ENCODE data around the gene NPTX1. TPM values are rescaled to one million over a fixed set of nuclear protein-coding genes. Genes with fewer than 3 reads are reported as not detected.

The NPTX1 gene
- total RNA-seq, 1 donor from 2014 or later = 23.4 TPM

GRCh38 chr17:80457236-80457856 is 19.1 kb downstream of the NPTX1 start:
- Mint-ChIP-seq H3K4me3 (peak overlapping the region; percentile 20), H3K27me3 (ENCODE audit: insufficient read depth) (peaks cover 16% of the 10 kb centered on the region), H3K36me3 (ENCODE audit: low read depth) (no peaks in the 10 kb centered on the region), H3K9me3 (no peaks in the 10 kb centered on the region), H3K4me1 (ENCODE audit: low read depth) (peaks cover 45% of the 10 kb centered on the region), H3K27ac (no peak overlapping the region)
- DNase-seq (ENCODE audit: low spot score) = no peak
- intact Hi-C loops (cut with micrococcal nuclease) = no loop called here

DNA sequence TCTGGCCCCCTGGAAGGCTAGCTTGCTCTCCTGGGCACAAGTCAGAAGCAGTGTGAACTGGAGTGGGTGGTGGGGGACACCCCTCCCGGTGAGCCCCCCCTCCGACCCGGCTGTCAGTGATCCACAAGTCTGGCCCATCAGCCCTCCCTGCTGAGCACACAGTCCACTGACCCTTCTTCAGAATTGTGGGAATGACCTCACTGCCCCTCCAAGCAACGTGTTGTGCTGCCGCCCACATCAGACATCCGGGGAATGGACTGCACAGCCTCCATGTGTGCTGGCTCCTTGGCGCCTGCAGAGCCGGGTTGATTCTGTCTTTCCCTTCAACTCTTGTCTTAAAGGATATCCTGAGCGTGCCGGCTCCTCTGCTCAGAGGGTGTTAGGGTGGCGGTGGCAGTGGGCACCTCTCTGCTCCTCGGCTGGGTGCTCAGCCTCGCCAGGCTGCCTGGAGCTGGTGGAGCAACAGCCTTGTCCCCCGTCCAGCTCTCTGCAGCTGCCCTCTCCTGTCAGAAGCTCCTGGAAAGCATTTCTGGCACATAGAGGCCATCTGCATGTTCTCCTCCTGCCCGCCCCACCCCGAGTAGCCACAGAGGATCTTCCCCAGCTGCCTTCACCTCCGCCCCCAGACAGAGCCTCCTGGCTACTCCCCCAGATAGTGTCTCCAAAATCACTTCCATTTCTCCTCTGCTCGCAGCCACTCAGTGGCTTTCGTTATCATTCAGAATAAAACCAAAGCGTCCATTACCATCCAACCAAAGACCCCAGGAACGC is 19.8 kb downstream of the NPTX1 start:
- peaks cover 13% of the 10 kb centered on the region for H3K27me3 Mint-ChIP-seq (ENCODE audit: insufficient read depth)
- H3K4me3 Mint-ChIP-seq = peak overlapping the region; percentile 93
- H3K9me3 Mint-ChIP-seq = no peaks in the 10 kb centered on the region
- no peak for DNase-seq (ENCODE audit: low spot score)
- peak overlapping the region; percentile 29 for H3K27ac Mint-ChIP-seq
- intact Hi-C loops (cut with micrococcal nuclease) = no loop called here
- H3K36me3 Mint-ChIP-seq (ENCODE audit: low read depth) = no peaks in the 10 kb centered on the region
- peaks cover 45% of the 10 kb centered on the region for H3K4me1 Mint-ChIP-seq (ENCODE audit: low read depth)

DNA sequence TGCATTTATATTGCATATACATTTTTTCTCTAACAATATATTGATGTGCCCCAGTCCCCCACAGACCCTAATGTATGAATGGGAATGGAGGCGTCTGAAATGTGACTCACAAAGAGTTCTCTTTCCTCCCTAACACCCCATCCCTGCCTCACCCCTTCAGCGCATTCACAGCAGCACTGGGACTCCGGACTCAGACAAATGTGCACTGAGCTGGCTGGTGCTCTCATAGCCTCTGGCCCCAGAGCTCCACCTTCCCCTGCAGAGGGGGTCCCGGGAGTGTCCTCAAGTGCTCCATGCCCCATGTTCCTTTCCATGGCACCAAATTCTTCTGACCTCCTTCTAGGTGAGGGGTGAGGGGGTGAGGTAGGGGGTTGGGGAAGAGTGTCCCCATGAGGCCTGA is 20.6 kb downstream of the NPTX1 start:
- no peak for DNase-seq (ENCODE audit: low spot score)
- Mint-ChIP-seq H3K27me3 (ENCODE audit: insufficient read depth) (peaks cover 8% of the 10 kb centered on the region), H3K4me1 (ENCODE audit: low read depth) (peaks cover 45% of the 10 kb centered on the region), H3K36me3 (ENCODE audit: low read depth) (no peaks in the 10 kb centered on the region), H3K27ac (peak overlapping the region; percentile 82), H3K9me3 (no peaks in the 10 kb centered on the region), H3K4me3 (peak overlapping the region; percentile 93)
- intact Hi-C loops (cut with micrococcal nuclease) = loop anchor here (1.0 to 2.0 kb wide), 5 partner anchors 19 to 580 kb away; partner anchors contain the start of genes BAIAP2 and RPTOR

DNA sequence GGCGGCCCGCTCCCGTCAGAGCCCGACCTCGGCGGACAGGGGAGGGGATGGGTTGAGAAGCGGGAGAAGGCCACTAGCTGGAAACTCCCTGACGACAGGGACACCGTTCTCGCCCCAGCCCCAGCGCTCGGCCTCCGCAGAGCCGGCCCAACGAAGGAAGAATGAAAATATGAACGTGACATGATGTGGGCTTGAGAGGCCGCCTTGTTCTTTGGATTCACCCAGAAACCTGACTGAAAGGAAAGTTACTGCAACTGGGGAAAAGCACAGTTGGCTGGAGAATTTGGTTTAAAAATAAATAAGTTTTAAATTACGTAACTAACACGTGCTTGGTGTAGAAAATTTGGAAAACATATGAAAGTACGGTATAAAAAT is 21.1 kb downstream of the NPTX1 start:
- Mint-ChIP-seq H3K27me3 (ENCODE audit: insufficient read depth) (peaks cover 4% of the 10 kb centered on the region), H3K36me3 (ENCODE audit: low read depth) (no peaks in the 10 kb centered on the region), H3K9me3 (no peaks in the 10 kb centered on the region), H3K4me1 (ENCODE audit: low read depth) (peaks cover 45% of the 10 kb centered on the region), H3K27ac (peak overlapping the region; percentile 95), H3K4me3 (peak overlapping the region; percentile 93)
- DNase-seq (ENCODE audit: low spot score) = peak; percentile 50
- intact Hi-C loops (cut with micrococcal nuclease) = loop anchor here (1.0 to 2.0 kb wide), 5 partner anchors 19 to 580 kb away; partner anchors contain the start of genes BAIAP2 and RPTOR

- Mint-ChIP-seq H3K9me3 (no peaks in the 10 kb centered on the region), H3K4me1 (ENCODE audit: low read depth) (peaks cover 45% of the 10 kb centered on the region), H3K36me3 (ENCODE audit: low read depth) (no peaks in the 10 kb centered on the region), H3K4me3 (peak overlapping the region; percentile 93), H3K27me3 (ENCODE audit: insufficient read depth) (peaks cover 4% of the 10 kb centered on the region), H3K27ac (peak overlapping the region; percentile 95)
- intact Hi-C loops (cut with micrococcal nuclease) = loop anchor here (1.0 to 2.0 kb wide), 6 partner anchors 20 to 581 kb away; partner anchors contain the start of genes BAIAP2, ENDOV and RPTOR
- peak; percentile 96 for DNase-seq (ENCODE audit: low spot score)
Observed at GRCh38 chr17:80454557-80455335, 21.7 kb downstream of the NPTX1 start.

DNA sequence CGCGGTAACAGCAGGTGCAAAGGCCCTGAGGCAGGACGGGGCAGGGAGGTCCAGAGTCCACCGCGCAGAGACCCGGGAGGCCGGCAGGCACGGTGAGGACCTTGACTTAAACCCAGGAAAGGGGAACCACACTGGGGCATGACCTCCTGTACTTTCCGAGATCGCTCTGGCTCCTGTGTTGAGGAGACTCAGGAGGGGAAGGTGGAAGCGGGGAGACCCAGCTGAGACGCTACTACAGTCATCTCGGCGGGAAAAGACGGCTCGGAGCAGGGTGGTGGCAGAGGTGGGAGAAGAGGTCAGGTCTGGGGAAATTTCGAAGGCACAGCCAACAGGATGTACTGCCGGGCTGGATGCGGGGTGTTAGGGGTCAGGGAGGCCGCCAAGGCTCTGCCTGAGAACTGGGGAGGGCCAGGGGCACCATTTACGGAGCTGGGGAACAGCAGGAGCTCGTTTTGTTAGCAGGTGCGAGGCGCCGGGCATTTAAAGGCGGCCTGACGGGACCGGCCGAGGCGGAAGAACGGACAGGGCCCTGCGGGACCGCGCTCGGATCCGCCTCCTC is 22.3 kb downstream of the NPTX1 start:
- H3K9me3 Mint-ChIP-seq = no peaks in the 10 kb centered on the region
- peak overlapping the region; percentile 99 for H3K27ac Mint-ChIP-seq
- H3K27me3 Mint-ChIP-seq (ENCODE audit: insufficient read depth) = peaks cover 4% of the 10 kb centered on the region
- no peaks in the 10 kb centered on the region for H3K36me3 Mint-ChIP-seq (ENCODE audit: low read depth)
- peak overlapping the region; percentile 96 for H3K4me3 Mint-ChIP-seq
- DNase-seq (ENCODE audit: low spot score) = no peak
- intact Hi-C loops (cut with micrococcal nuclease) = loop anchor here (1.0 to 2.0 kb wide), 4 partner anchors 21 to 445 kb away; partner anchors contain the start of genes ENDOV and RPTOR
- H3K4me1 Mint-ChIP-seq (ENCODE audit: low read depth) = peaks cover 45% of the 10 kb centered on the region

DNA sequence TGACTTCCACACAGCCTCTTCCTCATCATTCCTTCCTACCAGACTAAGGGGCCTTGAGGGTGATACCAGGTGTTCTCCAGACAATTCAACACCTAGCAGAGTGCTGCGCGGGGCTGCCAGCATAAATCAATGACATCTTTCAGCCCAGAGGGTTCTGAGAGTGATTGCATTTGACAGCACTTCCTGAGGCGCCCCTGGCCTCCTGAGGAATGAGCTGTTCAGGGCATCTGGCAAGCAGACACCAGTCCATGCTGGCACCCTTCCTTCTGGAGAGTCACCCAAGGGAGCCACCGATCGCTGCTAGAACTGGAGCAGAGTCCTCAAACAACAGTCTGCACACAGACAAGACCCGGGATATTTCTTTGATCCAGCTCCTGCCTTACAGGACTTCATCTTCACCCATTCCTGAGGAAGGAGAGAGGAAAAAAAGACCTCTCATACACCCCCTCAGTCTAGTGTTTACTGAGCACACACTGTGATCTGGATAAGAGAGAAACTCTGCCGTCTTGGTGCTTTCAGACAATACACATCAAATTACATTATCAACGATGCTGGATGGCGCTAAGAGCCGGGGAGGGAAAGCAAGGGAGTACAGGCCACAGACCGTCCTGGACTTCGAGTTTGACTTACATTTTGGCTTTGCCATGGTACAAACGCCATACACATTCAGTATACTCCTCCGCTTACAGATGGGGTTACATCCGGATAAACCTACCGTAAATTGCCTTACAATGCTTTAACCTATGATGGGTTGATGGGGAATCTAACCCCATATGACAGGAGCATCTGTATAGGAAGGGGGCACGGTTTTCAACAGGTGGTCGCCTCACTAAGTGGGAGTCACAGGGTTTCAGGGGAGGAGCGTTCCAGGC is 23.0 kb downstream of the NPTX1 start:
- Mint-ChIP-seq H3K36me3 (ENCODE audit: low read depth) (no peaks in the 10 kb centered on the region), H3K9me3 (no peaks in the 10 kb centered on the region), H3K4me3 (peak overlapping the region; percentile 96), H3K4me1 (ENCODE audit: low read depth) (peaks cover 43% of the 10 kb centered on the region), H3K27me3 (ENCODE audit: insufficient read depth) (peaks cover 4% of the 10 kb centered on the region), H3K27ac (peak overlapping the region; percentile 99)
- intact Hi-C loops (cut with micrococcal nuclease) = no loop called here
- no peak for DNase-seq (ENCODE audit: low spot score)

GRCh38 chr17:80452173-80452915 is 24.1 kb downstream of the NPTX1 start:
- peaks cover 4% of the 10 kb centered on the region for H3K27me3 Mint-ChIP-seq (ENCODE audit: insufficient read depth)
- H3K4me1 Mint-ChIP-seq (ENCODE audit: low read depth) = peaks cover 34% of the 10 kb centered on the region
- peak overlapping the region; percentile 86 for H3K27ac Mint-ChIP-seq
- H3K4me3 Mint-ChIP-seq = peak overlapping the region; percentile 39
- H3K36me3 Mint-ChIP-seq (ENCODE audit: low read depth) = no peaks in the 10 kb centered on the region
- H3K9me3 Mint-ChIP-seq = no peaks in the 10 kb centered on the region
- no peak for DNase-seq (ENCODE audit: low spot score)
- intact Hi-C loops (cut with micrococcal nuclease) = no loop called here

DNA sequence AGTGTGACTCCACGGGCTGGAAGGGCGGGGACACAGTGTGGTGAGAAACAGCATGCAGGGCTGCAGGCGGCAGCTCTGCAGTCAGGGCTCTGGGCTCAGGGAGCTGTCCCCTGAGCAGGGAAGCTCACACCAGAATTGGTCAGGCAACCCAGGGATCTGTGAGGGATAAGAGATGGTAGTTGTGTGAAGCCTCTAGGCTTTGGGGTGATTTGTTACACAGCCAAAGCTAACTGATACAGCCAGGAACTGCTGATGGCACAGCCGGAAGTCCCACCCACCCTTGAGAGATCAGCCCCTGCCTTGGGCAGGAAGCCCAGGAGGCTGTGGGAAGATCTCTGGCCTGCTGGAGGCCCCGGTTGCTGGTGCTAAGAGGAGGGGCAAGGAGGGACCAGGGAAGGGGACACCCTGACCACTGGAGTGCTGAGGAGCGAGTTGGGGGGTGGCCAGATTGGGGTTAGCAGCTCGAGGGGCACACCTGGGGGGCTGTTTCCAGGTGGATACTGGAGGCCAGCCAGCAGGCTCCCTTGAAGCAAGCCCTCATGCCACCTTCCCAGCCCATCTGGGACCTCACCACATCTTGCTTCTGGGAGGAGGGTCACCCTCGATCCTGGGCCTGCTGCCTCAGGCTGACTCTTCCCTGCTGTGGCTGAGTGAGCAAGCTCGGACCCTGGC is 25.2 kb downstream of the NPTX1 start:
- intact Hi-C loops (cut with micrococcal nuclease) = no loop called here
- Mint-ChIP-seq H3K27me3 (ENCODE audit: insufficient read depth) (no peaks in the 10 kb centered on the region), H3K27ac (no peak overlapping the region), H3K9me3 (no peaks in the 10 kb centered on the region), H3K4me3 (no peak overlapping the region), H3K4me1 (ENCODE audit: low read depth) (peaks cover 23% of the 10 kb centered on the region), H3K36me3 (ENCODE audit: low read depth) (no peaks in the 10 kb centered on the region)
- DNase-seq (ENCODE audit: low spot score) = no peak

- Mint-ChIP-seq H3K4me3 (no peak overlapping the region), H3K27ac (no peak overlapping the region), H3K36me3 (ENCODE audit: low read depth) (no peaks in the 10 kb centered on the region), H3K9me3 (no peaks in the 10 kb centered on the region), H3K27me3 (ENCODE audit: insufficient read depth) (no peaks in the 10 kb centered on the region), H3K4me1 (ENCODE audit: low read depth) (peaks cover 14% of the 10 kb centered on the region)
- no peak for DNase-seq (ENCODE audit: low spot score)
- intact Hi-C loops (cut with micrococcal nuclease) = no loop called here
Observed at GRCh38 chr17:80449930-80450576, 26.4 kb downstream of the NPTX1 start.

All from activated T-helper 1 cell treated with anti-CD3 and anti-CD28 coated beads, Interleukin-12 subunit alpha, Interleukin-12 subunit beta, Interleukin-2, Interleukin-4 antibody, amounts not matched to agents 30 ng/mL and 10 ng/mL and 1 ng/mL, durations not matched to agents 14 hours and 24 hours and 36 hours (primary cell).